Keratinocyte (primary cell): ENCODE measurements around the gene CASQ1. TPM values are rescaled to one million over a fixed set of nuclear protein-coding genes. Genes with fewer than 3 reads are reported as not detected.

ENCODE experiments used
- DNase-seq: peaks from one replicate; pipeline ENCODE4 v3.0.0-alpha.2; 2011; ENCODE audit warnings: low read depth, missing footprints, low spot score
- FAIRE-seq: peaks from 2 replicates; lab custom pipeline; 2011; peaks lifted over from hg19 to GRCh38; lab: Jason Lieb, UNC
- H2AFZ ChIP-seq: 2 replicates; pipeline ENCODE4 v1.6.0; 2012; ENCODE audit warnings: low read length, control low read depth, inconsistent platforms; ENCODE audit not compliant: control insufficient read depth
- H3K27ac ChIP-seq: 2 replicates; pipeline ENCODE4 v1.5.1; 2011; ENCODE audit warnings: low read length; ENCODE audit not compliant: control insufficient read depth, insufficient read depth
- H3K27me3 ChIP-seq: 3 replicates; pipeline ENCODE4 v1.6.0; 2011; ENCODE audit warnings: low read length; ENCODE audit not compliant: control insufficient read depth, insufficient read depth; ENCODE audit errors: extremely low read depth
- H3K36me3 ChIP-seq, 2 experiments: 2 replicates in 1 of 2; 3 replicates in 1 of 2; pipeline ENCODE4 v1.5.1; 2011; ENCODE audit warnings: low read length in 2 of 2, mild to moderate bottlenecking in 1 of 2; ENCODE audit not compliant: control insufficient read depth in 2 of 2, insufficient read depth in 2 of 2; ENCODE audit errors: extremely low read depth in 1 of 2
- H3K4me1 ChIP-seq: 3 replicates; pipeline ENCODE4 v1.5.1; 2011; ENCODE audit warnings: low read length; ENCODE audit not compliant: control insufficient read depth, insufficient read depth; ENCODE audit errors: extremely low read depth
- H3K4me2 ChIP-seq: 3 replicates; pipeline ENCODE4 v1.6.0; 2011; ENCODE audit warnings: low read depth, low read length; ENCODE audit not compliant: control insufficient read depth, insufficient read depth; ENCODE audit errors: extremely low read depth
- H3K4me3 ChIP-seq, 3 experiments: fragments of 200-600 bp in 1 of 3; sonication (generic) in 1 of 3; 2 replicates in 2 of 3; 3 replicates in 1 of 3; pipeline ENCODE4 v1.5.1; 2011 to 2016; ENCODE audit warnings: low read length in 3 of 3, mild to moderate bottlenecking in 3 of 3, control low read depth in 2 of 3, inconsistent platforms in 1 of 3, low read depth in 1 of 3, mixed read lengths in 1 of 3, mixed run types in 1 of 3, moderate library complexity in 1 of 3; ENCODE audit not compliant: control insufficient read depth in 2 of 3, insufficient read depth in 2 of 3; ENCODE audit errors: extremely low read depth in 1 of 3
- H3K79me2 ChIP-seq: 2 replicates; pipeline ENCODE4 v1.6.0; 2012; ENCODE audit warnings: low read length; ENCODE audit not compliant: control insufficient read depth, insufficient read depth
- H3K9ac ChIP-seq: 3 replicates; pipeline ENCODE4 v1.6.0; 2011; ENCODE audit warnings: low read length; ENCODE audit not compliant: control insufficient read depth, insufficient read depth; ENCODE audit errors: extremely low read depth
- H3K9me1 ChIP-seq: 3 replicates; pipeline ENCODE4 v1.6.0; 2011; ENCODE audit warnings: low read length; ENCODE audit not compliant: control insufficient read depth, insufficient read depth; ENCODE audit errors: extremely low read depth
- H3K9me3 ChIP-seq: 2 replicates; pipeline ENCODE4 v1.5.1; 2012; ENCODE audit warnings: low read depth, low read length; ENCODE audit not compliant: control insufficient read depth
- H4K20me1 ChIP-seq: 3 replicates; pipeline ENCODE4 v1.6.0; 2011; ENCODE audit warnings: low read length; ENCODE audit not compliant: control insufficient read depth, insufficient read depth; ENCODE audit errors: extremely low read depth
- EZH2 ChIP-seq: IDR thresholded peaks from one replicate; pipeline ENCODE4 v1.6.1; 2012; ENCODE audit warnings: inconsistent platforms, mild to moderate bottlenecking, low read length, moderate library complexity
- dilution Hi-C: fragments of 300-500 bp; cut with MboI; formaldehyde crosslinking; loops from one replicate; pipeline ENCODE4 v1.7.0; 2020; ENCODE audit warnings: low sequenced_read_pairs; ENCODE audit not compliant: extremely low pct_ligation_motif_present
- polyA plus RNA-seq, 5 experiments: library from polyadenylated mRNA; depleted of rRNA in 3 of 5; stranded (reverse) in 3 of 5; stranded (forward) in 1 of 5; unstranded in 1 of 5; fragments of >200 nt; gene quantifications; 1 replicate in 1 of 5; 2 replicates in 3 of 5; 3 replicates in 1 of 5; pipeline versions ENCODE4 v1.2.1 to v1.2.3, GENCODE V29; 2011 to 2012; ENCODE audit warnings: missing spikeins in 2 of 5, low read depth in 1 of 5, low replicate concordance in 1 of 5
- TF ChIP-seq, protein P1 (sequence below), 3 experiments: IDR thresholded peaks in 1 of 3; conservative IDR thresholded peaks in 1 of 3; optimal IDR thresholded peaks in 1 of 3; 2 replicates in 2 of 3; 3 replicates in 1 of 3; pipeline versions ENCODE3 to v1.5.1; 2011; ENCODE audit warnings: low read length in 3 of 3, mild to moderate bottlenecking in 3 of 3, moderate library complexity in 2 of 3, control low read depth in 1 of 3, inconsistent platforms in 1 of 3; ENCODE audit not compliant: insufficient read depth in 2 of 3; ENCODE audit errors: extremely low read depth in 1 of 3

Gene CASQ1
- polyA plus RNA-seq, 1 donor (not counting 4 experiments of a cell fraction or from before 2014, with no cell fraction given), result not detected

DNA sequence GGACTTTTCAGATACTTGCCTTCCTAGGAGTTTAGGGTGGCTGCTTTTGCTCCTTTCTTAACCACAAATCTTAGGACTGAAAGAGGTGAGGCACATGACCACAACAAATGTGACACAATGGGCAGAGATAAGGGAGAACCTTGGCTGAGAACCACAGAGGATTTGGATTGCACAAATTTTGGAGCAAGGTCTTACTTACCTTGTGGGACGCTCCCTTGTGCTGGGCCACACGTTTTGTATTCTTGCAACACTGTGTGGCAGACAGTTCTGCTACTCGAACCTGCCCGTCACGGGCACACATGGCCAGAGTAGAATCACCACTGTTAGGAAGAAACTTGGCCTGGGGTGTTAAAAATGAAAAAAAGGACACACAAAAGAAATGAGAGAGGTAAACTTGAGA, 48.0 kb downstream of the CASQ1 start:
- Histone ChIP-seq H3K9me1 (no peaks in the 10 kb centered on the region), H3K9me3 (no peaks in the 10 kb centered on the region), H3K27me3 (no peaks in the 10 kb centered on the region), H3K36me3 (peaks cover 13 to 26% of the 10 kb centered on the region in 2 experiments), H2AFZ (no peak overlapping the region), H3K9ac (no peak overlapping the region), H3K4me3 (no peak overlapping the region), H3K27ac (no peak overlapping the region), H3K4me2 (no peak overlapping the region), H3K79me2 (no peaks in the 10 kb centered on the region), H3K4me1 (no peaks in the 10 kb centered on the region), H4K20me1 (no peaks in the 10 kb centered on the region)
- TF ChIP-seq EZH2, result no peak
- TF ChIP-seq, protein P1, sequence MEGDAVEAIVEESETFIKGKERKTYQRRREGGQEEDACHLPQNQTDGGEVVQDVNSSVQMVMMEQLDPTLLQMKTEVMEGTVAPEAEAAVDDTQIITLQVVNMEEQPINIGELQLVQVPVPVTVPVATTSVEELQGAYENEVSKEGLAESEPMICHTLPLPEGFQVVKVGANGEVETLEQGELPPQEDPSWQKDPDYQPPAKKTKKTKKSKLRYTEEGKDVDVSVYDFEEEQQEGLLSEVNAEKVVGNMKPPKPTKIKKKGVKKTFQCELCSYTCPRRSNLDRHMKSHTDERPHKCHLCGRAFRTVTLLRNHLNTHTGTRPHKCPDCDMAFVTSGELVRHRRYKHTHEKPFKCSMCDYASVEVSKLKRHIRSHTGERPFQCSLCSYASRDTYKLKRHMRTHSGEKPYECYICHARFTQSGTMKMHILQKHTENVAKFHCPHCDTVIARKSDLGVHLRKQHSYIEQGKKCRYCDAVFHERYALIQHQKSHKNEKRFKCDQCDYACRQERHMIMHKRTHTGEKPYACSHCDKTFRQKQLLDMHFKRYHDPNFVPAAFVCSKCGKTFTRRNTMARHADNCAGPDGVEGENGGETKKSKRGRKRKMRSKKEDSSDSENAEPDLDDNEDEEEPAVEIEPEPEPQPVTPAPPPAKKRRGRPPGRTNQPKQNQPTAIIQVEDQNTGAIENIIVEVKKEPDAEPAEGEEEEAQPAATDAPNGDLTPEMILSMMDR (optimal IDR thresholded peaks at IDR 0.05 in 1 of 3, IDR thresholded peaks at IDR 0.05 in 1 of 3, conservative IDR thresholded peaks at IDR 0.05 in 1 of 3; ENCODE audit: extremely low read depth in 1 of 3, insufficient read depth in 2 of 3, low read length in 3 of 3), result no peak
- DNase-seq (no peak), FAIRE-seq (no peak)
- dilution Hi-C loops, result no loop called here

GRCh38 chr1:160239582-160240299, 49.4 kb downstream of the CASQ1 start:
- dilution Hi-C loops, result no loop called here
- H3K36me3 ChIP-seq, result peaks cover 17 to 27% of the 10 kb centered on the region in 2 experiments

More at GRCh38 chr1:160239582-160240299, 49.4 kb downstream of the CASQ1 start:
- Histone ChIP-seq H3K9me1 (no peaks in the 10 kb centered on the region), H4K20me1 (no peaks in the 10 kb centered on the region), H3K9me3 (no peaks in the 10 kb centered on the region), H3K9ac (no peak overlapping the region), H3K79me2 (peaks cover 1% of the 10 kb centered on the region), H3K4me1 (no peaks in the 10 kb centered on the region), H3K4me2 (no peak overlapping the region), H2AFZ (no peak overlapping the region), H3K27me3 (no peaks in the 10 kb centered on the region), H3K4me3 (no peak overlapping the region), H3K27ac (no peak overlapping the region)
- DNase-seq (no peak), FAIRE-seq (no peak)
- TF ChIP-seq, protein P1 (optimal IDR thresholded peaks at IDR 0.05 in 1 of 3, IDR thresholded peaks at IDR 0.05 in 1 of 3, conservative IDR thresholded peaks at IDR 0.05 in 1 of 3; ENCODE audit: extremely low read depth in 1 of 3, insufficient read depth in 2 of 3, low read length in 3 of 3), result no peak
- no peak for TF ChIP-seq EZH2
